ENCODE results near the gene CARNS1. TPM values are rescaled to one million over a fixed set of nuclear protein-coding genes. Genes with fewer than 3 reads are reported as not detected.

Gene CARNS1
- total and polyA plus RNA-seq, 7 donors, result 0.16 to 0.83 (median 0.55) TPM; not detected in 2

DNA sequence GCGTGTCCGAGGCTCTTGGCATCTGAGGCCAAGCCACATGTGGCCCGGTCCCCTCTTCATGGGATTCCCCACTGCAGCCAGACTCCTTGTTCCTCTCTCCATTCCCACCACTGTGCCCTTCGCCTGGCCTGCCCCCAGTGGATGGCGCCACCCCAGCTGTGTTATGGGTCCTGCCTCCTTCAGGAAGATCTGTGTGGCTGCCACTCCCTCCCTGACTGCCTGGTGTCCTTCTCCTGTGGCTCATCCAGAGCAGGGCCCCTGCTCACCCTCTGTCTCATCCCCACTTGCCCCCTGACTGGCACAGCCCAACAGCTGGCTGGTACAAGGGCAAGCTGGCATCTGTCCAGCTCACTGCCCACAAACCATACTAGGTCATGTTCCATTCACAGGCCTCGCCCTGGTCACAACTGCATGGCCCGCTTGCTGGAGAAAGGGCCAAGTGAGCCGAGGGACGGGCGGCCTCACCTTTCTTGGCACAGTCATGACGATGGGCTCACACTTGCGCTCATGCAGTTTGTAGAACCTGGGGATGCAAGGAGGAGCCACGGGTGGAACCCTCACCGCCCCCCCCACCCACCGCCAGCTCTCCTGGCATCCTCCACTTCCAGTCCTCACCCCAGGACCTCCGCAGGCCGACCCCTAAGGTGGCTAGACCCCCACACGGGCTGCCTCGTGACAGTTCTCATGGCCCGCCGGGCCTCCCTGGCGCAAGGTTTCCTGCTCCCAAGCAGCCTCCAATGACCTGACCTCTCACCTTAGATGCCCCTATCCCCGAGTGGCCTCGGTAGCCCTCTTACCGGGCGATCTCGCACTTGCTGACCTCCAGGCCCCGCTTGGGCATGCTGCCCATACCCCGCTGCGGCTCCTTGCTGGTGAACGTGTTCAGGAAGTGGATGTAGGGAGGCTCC lies 24.1 kb downstream of the CARNS1 start:
- 74 to 75% methylated on average over 31 of the region's 31 CpGs for WGBS, 2 donors
- peaks cover 0 to 65% (median 27%) of the 10 kb centered on the region in 4 donors for H3K36me3 ChIP-seq
- no peak for DNase-seq
- no peak overlapping the region for H3K4me3 ChIP-seq
- H3K4me1 ChIP-seq, result peaks cover 0 to 48% (median 31%) of the 10 kb centered on the region in 4 donors
- H3K9me3 ChIP-seq, result no peaks in the 10 kb centered on the region
- intact Hi-C loops (cut with DNase I), result no loop called here
- H3K27me3 ChIP-seq, result no peaks in the 10 kb centered on the region
- TF ChIP-seq POLR2AphosphoS5 (IDR thresholded peaks at IDR 0.05) (no peak), EP300 (IDR thresholded peaks at IDR 0.05) (no peak), POLR2A (IDR thresholded peaks at IDR 0.05) (no peak)
- TF ChIP-seq, protein P1, sequence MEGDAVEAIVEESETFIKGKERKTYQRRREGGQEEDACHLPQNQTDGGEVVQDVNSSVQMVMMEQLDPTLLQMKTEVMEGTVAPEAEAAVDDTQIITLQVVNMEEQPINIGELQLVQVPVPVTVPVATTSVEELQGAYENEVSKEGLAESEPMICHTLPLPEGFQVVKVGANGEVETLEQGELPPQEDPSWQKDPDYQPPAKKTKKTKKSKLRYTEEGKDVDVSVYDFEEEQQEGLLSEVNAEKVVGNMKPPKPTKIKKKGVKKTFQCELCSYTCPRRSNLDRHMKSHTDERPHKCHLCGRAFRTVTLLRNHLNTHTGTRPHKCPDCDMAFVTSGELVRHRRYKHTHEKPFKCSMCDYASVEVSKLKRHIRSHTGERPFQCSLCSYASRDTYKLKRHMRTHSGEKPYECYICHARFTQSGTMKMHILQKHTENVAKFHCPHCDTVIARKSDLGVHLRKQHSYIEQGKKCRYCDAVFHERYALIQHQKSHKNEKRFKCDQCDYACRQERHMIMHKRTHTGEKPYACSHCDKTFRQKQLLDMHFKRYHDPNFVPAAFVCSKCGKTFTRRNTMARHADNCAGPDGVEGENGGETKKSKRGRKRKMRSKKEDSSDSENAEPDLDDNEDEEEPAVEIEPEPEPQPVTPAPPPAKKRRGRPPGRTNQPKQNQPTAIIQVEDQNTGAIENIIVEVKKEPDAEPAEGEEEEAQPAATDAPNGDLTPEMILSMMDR (IDR thresholded peaks at IDR 0.05), result no peak
- peak overlapping the region; percentile 32 to 53 (median 45) for H3K27ac ChIP-seq

DNA sequence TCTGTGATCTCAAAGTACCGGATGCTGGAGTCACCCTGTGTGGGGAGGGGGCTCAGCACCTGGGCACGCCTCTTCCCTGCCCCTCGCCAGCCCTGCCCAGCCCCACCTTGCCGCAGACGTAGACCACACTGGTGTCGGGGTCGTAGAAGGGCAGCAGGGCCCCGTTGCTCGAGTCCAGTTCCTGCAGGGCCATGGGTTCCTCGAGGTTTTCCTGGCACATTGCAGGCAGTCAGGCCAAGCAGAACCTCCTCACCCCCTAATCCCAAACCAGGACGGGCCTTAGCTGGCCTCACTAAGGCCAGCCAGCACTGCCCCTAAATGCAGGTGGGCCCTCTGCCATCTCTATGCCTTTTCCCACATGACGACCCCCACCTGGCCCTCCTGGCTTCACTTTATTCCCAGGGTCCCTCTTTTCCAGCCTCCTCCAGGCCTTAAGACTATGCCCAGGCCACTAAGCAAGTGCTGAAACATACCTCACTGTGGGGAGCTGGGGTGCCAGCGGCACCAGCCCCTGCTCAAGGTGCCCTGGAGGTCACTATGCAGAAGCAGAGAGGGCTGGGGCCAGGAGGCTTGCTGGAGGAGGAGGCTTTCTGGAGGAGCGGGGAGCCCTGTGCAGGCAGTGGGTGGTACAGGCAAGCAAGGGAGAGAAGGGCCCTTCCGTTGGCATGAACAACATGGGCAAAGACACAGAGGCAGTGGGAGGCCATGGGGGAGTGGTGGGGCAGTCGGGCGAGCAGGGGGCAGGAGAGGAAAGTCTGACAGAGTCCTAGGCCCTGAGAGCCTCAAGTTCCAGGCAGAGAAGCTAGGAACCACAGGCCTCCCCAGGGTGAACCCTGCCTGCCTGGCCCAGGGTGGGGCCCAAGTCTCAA lies 25.0 kb downstream of the CARNS1 start:
- peak overlapping the region; percentile 32 to 53 (median 45) for H3K27ac ChIP-seq
- H3K9me3 ChIP-seq, result no peaks in the 10 kb centered on the region
- H3K4me1 ChIP-seq, result peaks cover 0 to 48% (median 30%) of the 10 kb centered on the region in 4 donors
- intact Hi-C loops (cut with DNase I), result no loop called here
- H3K36me3 ChIP-seq, result peaks cover 0 to 56% (median 20%) of the 10 kb centered on the region in 4 donors
- H3K4me3 ChIP-seq, result no peak overlapping the region
- TF ChIP-seq POLR2A (IDR thresholded peaks at IDR 0.05) (no peak), POLR2AphosphoS5 (IDR thresholded peaks at IDR 0.05) (no peak), EP300 (IDR thresholded peaks at IDR 0.05) (no peak)
- TF ChIP-seq, protein P1 (IDR thresholded peaks at IDR 0.05), result no peak
- 71 to 80% methylated on average over 17 of the region's 17 CpGs for WGBS, 2 donors
- no peak for DNase-seq
- H3K27me3 ChIP-seq, result no peaks in the 10 kb centered on the region

DNA sequence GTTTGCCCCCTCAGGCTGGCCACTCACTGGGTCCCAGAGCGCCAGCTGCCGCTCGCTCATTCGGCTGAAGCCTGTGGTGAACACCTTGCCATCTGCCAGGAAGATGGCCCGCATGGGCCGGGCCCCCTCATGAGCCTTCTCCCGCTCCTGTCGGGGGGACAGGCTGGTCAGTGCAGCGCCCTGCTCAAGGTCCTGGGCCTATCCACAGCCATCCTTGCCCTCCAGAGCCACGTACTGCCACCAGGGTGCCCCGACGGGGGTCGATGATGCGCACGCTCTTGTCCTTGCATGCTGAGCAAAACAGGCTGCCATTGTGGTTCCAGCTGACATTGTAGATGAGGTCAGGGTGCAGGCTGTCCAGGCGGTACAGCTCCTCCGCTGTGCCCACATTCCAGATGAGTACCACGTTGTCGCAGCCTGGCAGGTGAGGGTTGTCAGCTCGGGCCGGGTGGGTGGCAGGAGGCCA lies 25.7 kb downstream of the CARNS1 start:
- TF ChIP-seq, protein P1 (IDR thresholded peaks at IDR 0.05), result no peak
- TF ChIP-seq POLR2A (IDR thresholded peaks at IDR 0.05), result no peak
- TF ChIP-seq EP300 (IDR thresholded peaks at IDR 0.05), result no peak
- no peak for TF ChIP-seq POLR2AphosphoS5 (IDR thresholded peaks at IDR 0.05)
- Histone ChIP-seq H3K9me3 (no peaks in the 10 kb centered on the region), H3K36me3 (peaks cover 0 to 49% (median 18%) of the 10 kb centered on the region in 4 donors), H3K4me1 (peaks cover 0 to 42% (median 27%) of the 10 kb centered on the region in 4 donors), H3K4me3 (no peak overlapping the region), H3K27me3 (no peaks in the 10 kb centered on the region), H3K27ac (peak overlapping the region in 2 of 4 donors; percentile 8 to 44)
- 86 to 91% methylated on average over 21 of the region's 21 CpGs for WGBS, 2 donors
- DNase-seq, result no peak
- intact Hi-C loops (cut with DNase I), result no loop called here

DNA sequence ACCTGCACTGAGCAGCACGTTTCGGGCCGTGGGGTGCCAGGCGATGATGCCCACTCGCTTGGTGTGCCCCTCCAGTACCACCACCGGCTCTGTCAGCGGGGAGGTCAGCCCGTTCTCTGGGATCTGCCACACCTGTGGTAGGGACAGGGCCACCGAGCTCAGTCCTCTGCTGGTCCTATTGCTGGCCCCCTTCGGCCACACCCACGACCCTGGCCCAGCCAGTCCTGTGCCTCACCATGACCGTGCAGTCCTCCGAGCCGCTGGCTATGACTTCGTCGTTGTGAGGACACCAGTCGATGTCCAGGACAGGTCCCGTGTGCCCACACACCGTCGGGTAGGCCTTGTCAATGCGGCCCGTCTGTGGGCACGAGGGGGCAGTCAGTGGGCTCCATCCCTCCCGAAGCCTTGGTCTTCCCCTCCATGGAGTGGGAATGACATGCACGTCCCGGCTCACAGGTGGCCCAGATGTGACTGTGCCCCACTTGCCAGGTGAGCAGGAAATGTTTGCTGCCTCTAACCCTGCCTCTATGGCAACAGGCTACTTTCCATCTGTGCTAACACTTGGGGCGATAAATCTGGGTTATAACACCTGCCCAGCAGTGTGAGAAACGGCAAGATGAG lies 26.4 kb downstream of the CARNS1 start:
- no peak for DNase-seq
- Histone ChIP-seq H3K36me3 (peaks cover 0 to 48% (median 18%) of the 10 kb centered on the region in 4 donors), H3K4me3 (no peak overlapping the region), H3K27ac (peak overlapping the region in 3 of 4 donors; percentile 95 to 98 (median 96)), H3K4me1 (peaks cover 0 to 35% (median 24%) of the 10 kb centered on the region in 4 donors), H3K9me3 (no peaks in the 10 kb centered on the region), H3K27me3 (no peaks in the 10 kb centered on the region)
- TF ChIP-seq, protein P1 (IDR thresholded peaks at IDR 0.05), result no peak
- no peak for TF ChIP-seq EP300 (IDR thresholded peaks at IDR 0.05)
- no peak for TF ChIP-seq POLR2AphosphoS5 (IDR thresholded peaks at IDR 0.05)
- no peak for TF ChIP-seq POLR2A (IDR thresholded peaks at IDR 0.05)
- 78 to 83% methylated on average over 28 of the region's 28 CpGs for WGBS, 2 donors
- intact Hi-C loops (cut with DNase I), result no loop called here
